GM19468 (cell line): Measurements from ENCODE around the gene APBA3.

Source experiments
- ATAC-seq: cut with Tn5 transposase; IDR thresholded peaks from one replicate; pipeline ENCODE4 v1.9.1; 2021; ENCODE audit warnings: mild to moderate bottlenecking, moderate library complexity, moderate number of reproducible peaks; ENCODE audit not compliant: unreplicated experiment; ENCODE audit errors: extremely low read depth

The APBA3 gene

GRCh38 chr19:3761382-3762129, at the start of gene APBA3:
TSS of gene APBA3 (minus strand) at chr19:3761692. CDS start at chr19:3760264, 1,428 bp downstream.
- peak; percentile 36 for ATAC-seq

- no peak for ATAC-seq
These were observed 49.3 kb upstream of the APBA3 start for GRCh38 chr19:3810708-3811355.

GRCh38 chr19:3809881-3810707, 48.6 kb upstream of the APBA3 start:
- ATAC-seq = no peak

GRCh38 chr19:3808420-3809143, 47.1 kb upstream of the APBA3 start:
- ATAC-seq = no peak

- no peak for ATAC-seq
These were observed 46.3 kb upstream of the APBA3 start for GRCh38 chr19:3807574-3808354.

GRCh38 chr19:3807131-3807480, 45.6 kb upstream of the APBA3 start:
- ATAC-seq = no peak

GRCh38 chr19:3805859-3806258, 44.4 kb upstream of the APBA3 start:
- no peak for ATAC-seq

GRCh38 chr19:3804429-3804828, 42.9 kb upstream of the APBA3 start:
- no peak for ATAC-seq

GRCh38 chr19:3803986-3804385, 42.5 kb upstream of the APBA3 start:
- no peak for ATAC-seq

GRCh38 chr19:3803114-3803888, 41.8 kb upstream of the APBA3 start:
- ATAC-seq = no peak

GRCh38 chr19:3801412-3802096, 40.1 kb upstream of the APBA3 start:
- no peak for ATAC-seq

- ATAC-seq = no peak
These were observed 39.5 kb upstream of the APBA3 start for GRCh38 chr19:3800996-3801395.

- ATAC-seq = no peak
These were observed 36.6 kb upstream of the APBA3 start for GRCh38 chr19:3798137-3798536.

GRCh38 chr19:3796358-3796757, 34.9 kb upstream of the APBA3 start:
- no peak for ATAC-seq

GRCh38 chr19:3793799-3794198, 32.3 kb upstream of the APBA3 start:
- ATAC-seq = no peak

- ATAC-seq = no peak
These were observed 30.6 kb upstream of the APBA3 start for GRCh38 chr19:3792114-3792513.

GRCh38 chr19:3790941-3791340, 29.4 kb upstream of the APBA3 start:
- no peak for ATAC-seq

- no peak for ATAC-seq
These were observed 28.8 kb upstream of the APBA3 start for GRCh38 chr19:3790209-3790734.
